ENCODE data around the gene NECTIN1.

The NECTIN1 gene

GRCh38 chr11:119747868-119748660 lies 19.1 kb upstream of the NECTIN1 start:
- H3K4me3 ChIP-seq (replicated peaks; ENCODE audit: low read depth, low read length) = no peak overlapping the region
- DNase-seq (ENCODE audit: extremely low read depth, low read depth) = no peak
- no peak for TF ChIP-seq CTCF (IDR thresholded peaks at IDR 0.05; ENCODE audit: low read depth, low read length, missing control alignments)

GRCh38 chr11:119745776-119746535 lies 17.0 kb upstream of the NECTIN1 start:
- DNase-seq (ENCODE audit: extremely low read depth, low read depth) = no peak
- TF ChIP-seq CTCF (IDR thresholded peaks at IDR 0.05; ENCODE audit: low read depth, low read length, missing control alignments) = no peak
- H3K4me3 ChIP-seq (replicated peaks; ENCODE audit: low read depth, low read length) = no peak overlapping the region

GRCh38 chr11:119745112-119745511 lies 16.1 kb upstream of the NECTIN1 start:
- no peak for DNase-seq (ENCODE audit: extremely low read depth, low read depth)
- no peak for TF ChIP-seq CTCF (IDR thresholded peaks at IDR 0.05; ENCODE audit: low read depth, low read length, missing control alignments)
- no peak overlapping the region for H3K4me3 ChIP-seq (replicated peaks; ENCODE audit: low read depth, low read length)

- no peak overlapping the region for H3K4me3 ChIP-seq (replicated peaks; ENCODE audit: low read depth, low read length)
- TF ChIP-seq CTCF (IDR thresholded peaks at IDR 0.05; ENCODE audit: low read depth, low read length, missing control alignments) = no peak
- no peak for DNase-seq (ENCODE audit: extremely low read depth, low read depth)
Measured at GRCh38 chr11:119744577-119744976, 15.6 kb upstream of the NECTIN1 start.

- TF ChIP-seq CTCF (IDR thresholded peaks at IDR 0.05; ENCODE audit: low read depth, low read length, missing control alignments) = no peak
- DNase-seq (ENCODE audit: extremely low read depth, low read depth) = no peak
- H3K4me3 ChIP-seq (replicated peaks; ENCODE audit: low read depth, low read length) = no peak overlapping the region
Measured at GRCh38 chr11:119743006-119743405, 14.0 kb upstream of the NECTIN1 start.

GRCh38 chr11:119742263-119742861 lies 13.4 kb upstream of the NECTIN1 start:
- no peak for TF ChIP-seq CTCF (IDR thresholded peaks at IDR 0.05; ENCODE audit: low read depth, low read length, missing control alignments)
- DNase-seq (ENCODE audit: extremely low read depth, low read depth) = no peak
- no peak overlapping the region for H3K4me3 ChIP-seq (replicated peaks; ENCODE audit: low read depth, low read length)

Data from HFF-Myc (cell line).